HEK293T (cell line): ENCODE results near the gene GLDN.

Experiments
- BHLHE40 ChIP-seq: fragments of 450-650 bp; IDR thresholded peaks from 2 replicates; pipeline ENCODE4 v1.6.1; 2016; ENCODE audit warnings: mild to moderate bottlenecking, moderate library complexity, borderline replicate concordance
- ELF4 ChIP-seq: fragments of 450-650 bp; IDR thresholded peaks from 2 replicates; pipeline ENCODE4 v1.6.1; 2017; ENCODE audit warnings: antibody characterized with exemption
- FOXK2 ChIP-seq: fragments of 450-650 bp; IDR thresholded peaks from 2 replicates; pipeline ENCODE4 v1.6.1; 2016; ENCODE audit warnings: mild to moderate bottlenecking
- LEF1 ChIP-seq: fragments of 450-650 bp; IDR thresholded peaks from 2 replicates; pipeline ENCODE4 v1.6.1; 2017; ENCODE audit warnings: mild to moderate bottlenecking, borderline replicate concordance

- no peak for TF ChIP-seq ELF4
- no peak for TF ChIP-seq LEF1
- TF ChIP-seq BHLHE40 = no peak
- TF ChIP-seq FOXK2 = no peak
Measured at GRCh38 chr15:51375966-51376640, 34.6 kb downstream of the GLDN start.
